B cell (primary cell): Measurements from ENCODE around the gene PRRT2.

Source experiments
- EZH2 ChIP-seq: IDR thresholded peaks from 2 replicates; pipeline ENCODE4 v1.6.1; 2012; ENCODE audit warnings: borderline replicate concordance, low read depth, mild to moderate bottlenecking, moderate library complexity, low read length; ENCODE audit not compliant: insufficient read depth, poor library complexity, severe bottlenecking
- TF ChIP-seq, protein P1 (sequence below): fragments of 200-600 bp; IDR thresholded peaks from one replicate; pipeline ENCODE4 v1.8.0; 2022; ENCODE audit warnings: antibody characterized with exemption, mild to moderate bottlenecking

GRCh38 chr16:29850998-29851397, 39.0 kb downstream of the PRRT2 start:
- TF ChIP-seq, protein P1, sequence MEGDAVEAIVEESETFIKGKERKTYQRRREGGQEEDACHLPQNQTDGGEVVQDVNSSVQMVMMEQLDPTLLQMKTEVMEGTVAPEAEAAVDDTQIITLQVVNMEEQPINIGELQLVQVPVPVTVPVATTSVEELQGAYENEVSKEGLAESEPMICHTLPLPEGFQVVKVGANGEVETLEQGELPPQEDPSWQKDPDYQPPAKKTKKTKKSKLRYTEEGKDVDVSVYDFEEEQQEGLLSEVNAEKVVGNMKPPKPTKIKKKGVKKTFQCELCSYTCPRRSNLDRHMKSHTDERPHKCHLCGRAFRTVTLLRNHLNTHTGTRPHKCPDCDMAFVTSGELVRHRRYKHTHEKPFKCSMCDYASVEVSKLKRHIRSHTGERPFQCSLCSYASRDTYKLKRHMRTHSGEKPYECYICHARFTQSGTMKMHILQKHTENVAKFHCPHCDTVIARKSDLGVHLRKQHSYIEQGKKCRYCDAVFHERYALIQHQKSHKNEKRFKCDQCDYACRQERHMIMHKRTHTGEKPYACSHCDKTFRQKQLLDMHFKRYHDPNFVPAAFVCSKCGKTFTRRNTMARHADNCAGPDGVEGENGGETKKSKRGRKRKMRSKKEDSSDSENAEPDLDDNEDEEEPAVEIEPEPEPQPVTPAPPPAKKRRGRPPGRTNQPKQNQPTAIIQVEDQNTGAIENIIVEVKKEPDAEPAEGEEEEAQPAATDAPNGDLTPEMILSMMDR, result no peak
- TF ChIP-seq EZH2, result no peak
